ENCODE measurements around the gene C1QTNF5.

C1QTNF5 gene

DNA sequence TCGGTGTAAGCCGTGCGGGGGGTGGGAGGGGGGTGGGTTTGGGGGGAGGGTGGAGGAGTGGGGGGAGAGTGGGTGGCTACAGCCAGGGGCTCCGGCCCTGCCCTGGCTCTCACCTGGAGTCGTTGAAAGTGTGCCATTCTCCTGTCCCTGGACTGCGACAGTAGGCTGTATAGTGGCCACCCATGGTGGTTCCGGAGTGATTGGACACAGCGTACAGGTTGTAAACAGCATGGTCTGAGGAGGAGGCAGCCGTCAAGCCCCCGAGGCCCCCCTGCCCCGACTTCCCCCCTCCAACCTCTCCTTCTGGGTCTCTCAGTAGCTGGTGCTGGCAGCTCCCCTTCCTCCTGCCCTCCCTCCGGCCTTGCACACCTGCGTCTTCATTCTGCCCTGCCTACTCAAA is 16.4 kb upstream of the C1QTNF5 start:
- DNase-seq, result no peak

DNA sequence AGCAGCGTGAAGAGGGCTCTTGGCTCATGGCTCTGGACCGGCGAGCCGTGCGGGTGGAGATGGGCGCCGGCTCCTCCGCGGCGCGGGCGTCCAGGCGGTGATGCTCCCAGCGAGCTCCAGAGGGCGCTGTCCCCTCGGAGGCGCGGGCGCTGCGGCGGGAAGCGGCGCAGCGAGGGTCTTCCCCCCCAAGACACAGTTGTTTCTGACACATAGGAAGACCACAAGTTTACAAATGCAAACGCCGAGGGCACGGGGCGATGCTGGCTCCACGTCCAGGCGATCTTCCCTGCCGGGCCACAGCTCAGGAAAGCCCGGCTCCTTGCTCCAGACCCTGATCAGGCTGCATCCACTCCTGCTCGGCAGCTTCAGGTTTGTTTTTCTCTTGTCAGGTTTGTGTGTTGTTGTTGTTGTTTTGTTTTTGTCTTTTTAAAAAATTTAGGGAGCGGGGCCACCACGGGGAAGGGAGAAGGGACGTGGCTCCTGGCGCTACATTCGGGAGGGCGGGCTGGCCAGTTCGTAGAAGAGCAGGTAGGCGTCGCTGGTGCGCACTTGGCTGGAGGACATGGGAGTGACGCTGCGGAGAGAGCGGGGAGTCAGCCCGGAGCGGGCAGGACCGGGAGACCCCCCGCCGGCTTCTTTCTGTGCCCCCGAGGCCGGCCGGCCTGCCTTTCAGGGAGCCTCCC is 15.8 kb upstream of the C1QTNF5 start:
- peak; percentile 64 for DNase-seq

DNA sequence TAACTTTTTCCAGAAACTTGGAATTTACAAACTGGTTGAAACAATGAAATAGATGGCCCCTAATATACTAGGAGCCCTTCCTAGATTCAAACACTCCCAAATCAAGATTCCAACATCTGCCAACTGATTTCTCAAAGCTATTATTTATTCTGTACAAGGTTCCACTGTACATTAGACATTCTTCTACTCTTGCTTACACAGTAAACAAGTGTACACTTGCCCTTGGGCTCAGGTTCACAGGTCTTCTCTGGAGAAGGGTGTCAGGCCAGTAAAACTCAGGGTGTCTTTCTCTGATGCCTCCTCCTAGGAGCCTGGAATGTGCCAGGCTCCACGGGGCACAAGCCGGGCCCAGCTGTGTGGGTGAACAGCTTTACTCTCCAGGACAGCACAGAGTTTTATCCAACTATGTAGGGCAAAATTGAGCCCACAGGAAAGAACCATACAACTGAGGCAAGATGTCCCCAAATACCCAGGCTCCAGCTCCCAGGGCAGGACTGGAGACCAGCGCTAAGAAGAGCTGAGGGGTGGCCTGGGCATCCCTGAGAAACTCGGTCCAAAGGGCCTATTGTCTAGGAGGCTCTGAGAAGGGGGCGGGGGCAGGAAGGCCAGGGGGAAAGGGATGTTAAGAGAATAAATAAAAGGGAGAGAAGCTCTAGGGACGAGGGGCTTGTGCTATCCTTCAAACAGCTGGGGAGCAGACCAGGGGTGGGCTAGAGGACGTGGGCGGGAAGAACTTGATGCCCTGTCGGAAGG is 14.6 kb upstream of the C1QTNF5 start:
- no peak for DNase-seq

DNA sequence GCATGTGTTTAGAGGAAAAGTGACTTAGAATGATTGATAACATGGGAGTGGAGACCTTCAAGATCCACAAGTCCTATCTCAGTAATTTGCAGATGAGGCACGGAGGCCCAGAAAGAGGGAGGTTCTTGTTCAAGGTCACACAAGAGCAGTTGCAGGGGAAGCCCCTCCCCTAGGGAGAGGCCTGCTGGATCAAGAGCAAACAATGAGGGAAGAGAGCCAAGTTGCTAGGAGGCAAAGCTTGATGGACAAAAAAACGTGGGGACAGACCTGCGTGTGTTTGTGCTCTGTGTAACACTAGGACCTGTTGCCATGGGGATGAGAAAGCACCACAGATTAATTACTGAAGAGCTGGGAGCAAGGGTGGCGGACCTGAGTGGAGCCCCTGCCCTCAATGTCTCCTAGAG is 12.2 kb upstream of the C1QTNF5 start:
- DNase-seq, result no peak

DNA sequence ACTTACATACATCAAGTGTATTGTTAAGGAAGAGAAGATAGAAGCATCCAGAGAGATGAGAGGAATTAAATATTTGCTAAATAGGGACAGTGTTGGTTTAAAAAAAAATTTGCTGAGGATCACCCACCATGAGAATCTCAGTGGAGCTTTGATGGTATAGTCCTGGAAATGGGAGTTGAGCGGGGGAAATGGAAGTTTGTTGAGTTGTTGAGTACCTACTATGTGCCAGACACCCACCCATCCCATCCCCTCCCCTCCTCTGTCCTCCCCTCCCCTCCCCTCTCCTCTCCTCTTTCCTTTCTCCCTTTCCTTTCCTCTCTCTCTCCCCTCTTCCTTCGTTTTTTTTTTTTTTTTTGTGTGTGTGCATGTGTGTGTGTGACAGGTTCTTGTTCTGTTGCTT is 10.5 kb upstream of the C1QTNF5 start:
- no peak for DNase-seq

DNA sequence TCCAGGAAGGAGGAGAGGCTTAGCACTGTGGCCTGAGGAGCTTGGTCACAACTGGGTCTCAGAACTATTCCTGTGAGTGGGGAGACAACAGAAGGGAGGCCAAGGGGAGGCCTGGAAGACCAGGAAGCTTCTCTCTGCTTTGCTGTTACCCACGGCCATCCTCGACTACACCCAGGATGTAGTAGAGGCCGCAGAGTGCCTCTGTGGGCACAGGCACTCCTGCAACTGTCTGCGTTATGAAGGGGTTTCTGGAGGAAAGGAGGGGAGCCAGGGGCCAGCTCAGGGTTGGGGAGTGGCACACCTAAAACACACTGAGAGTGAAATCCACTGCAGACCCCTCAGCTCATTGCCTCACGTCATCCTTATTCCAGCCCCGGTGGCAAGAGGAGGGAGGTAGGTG is 9.6 kb upstream of the C1QTNF5 start:
- no peak for DNase-seq

DNA sequence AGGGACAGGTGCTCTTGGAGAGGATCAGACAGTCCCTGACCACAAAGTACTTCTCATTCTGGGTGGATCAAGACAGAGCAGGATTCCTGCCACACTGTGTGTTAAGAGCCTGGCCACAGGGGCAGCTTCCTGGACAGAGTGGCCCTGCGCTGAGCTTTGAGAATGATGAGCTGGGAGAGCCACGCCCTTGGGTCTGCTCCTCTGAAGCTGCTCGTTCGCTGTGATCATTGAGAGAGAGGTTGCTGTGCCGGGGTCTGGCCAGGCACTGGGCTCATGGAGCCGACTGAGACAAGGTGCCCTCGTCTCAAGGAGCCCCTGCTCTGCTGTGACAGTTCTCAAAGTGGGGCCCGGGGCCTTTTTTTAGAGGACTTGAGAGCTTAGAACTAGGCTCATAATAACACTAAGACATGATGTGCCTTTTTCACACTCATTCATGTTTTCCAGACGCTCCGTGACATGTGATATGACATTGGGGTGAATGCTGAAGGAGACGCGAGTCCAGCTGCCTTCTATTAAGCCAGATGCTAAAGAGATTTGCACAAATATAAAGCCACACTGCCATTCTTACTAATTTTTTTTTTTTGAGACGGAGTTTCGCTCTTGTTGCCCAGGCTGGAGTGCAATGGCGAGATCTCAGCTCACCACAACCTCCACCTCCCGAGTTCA is 7.4 kb upstream of the C1QTNF5 start:
- no peak for DNase-seq

DNA sequence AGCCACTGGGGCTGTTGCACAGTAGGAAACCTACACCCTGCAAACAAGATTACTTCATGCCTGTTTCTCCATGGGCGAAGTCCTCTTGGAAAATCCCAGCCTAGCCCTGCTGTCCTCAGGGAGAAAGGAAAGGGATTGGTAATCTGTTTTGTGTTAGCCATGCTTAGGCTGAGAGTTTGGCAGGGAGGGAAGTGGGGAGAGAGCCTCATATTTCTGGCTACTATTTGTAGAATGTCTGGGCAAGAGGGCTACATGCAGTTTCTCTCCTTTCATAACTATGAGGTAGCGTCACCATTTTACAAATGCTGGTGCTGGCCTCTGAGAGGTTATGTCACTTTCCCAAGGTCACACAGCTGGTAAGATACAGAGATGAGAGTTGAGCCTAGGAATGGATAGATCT is 6.6 kb upstream of the C1QTNF5 start:
- no peak for DNase-seq

DNA sequence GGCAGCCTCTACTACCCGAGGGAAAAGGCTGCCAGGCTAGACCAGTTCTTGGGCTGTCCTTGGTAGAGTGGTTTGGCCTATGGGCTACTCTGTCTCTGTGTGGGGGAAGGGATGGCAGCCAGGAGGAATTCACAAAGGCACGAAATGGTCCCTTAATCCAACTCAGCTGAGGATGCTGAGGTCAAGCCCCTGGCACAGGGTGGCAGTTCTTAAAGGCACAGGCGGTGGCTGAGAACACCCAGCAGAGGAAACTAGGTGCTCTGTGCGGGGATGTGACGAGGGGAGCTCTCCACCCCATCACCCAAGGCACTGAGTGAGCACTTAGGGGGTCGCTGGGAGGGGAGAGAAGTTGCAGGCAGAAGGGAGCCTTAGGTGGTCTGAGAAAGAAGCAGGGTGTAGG is 5.9 kb upstream of the C1QTNF5 start, which contains the start of gene MFRP:
MFRP (minus strand) TSS at position 101 of the 400 bp plus-strand sequence. CDS start 192 bp downstream, outside the sequence.
- DNase-seq, result no peak

DNA sequence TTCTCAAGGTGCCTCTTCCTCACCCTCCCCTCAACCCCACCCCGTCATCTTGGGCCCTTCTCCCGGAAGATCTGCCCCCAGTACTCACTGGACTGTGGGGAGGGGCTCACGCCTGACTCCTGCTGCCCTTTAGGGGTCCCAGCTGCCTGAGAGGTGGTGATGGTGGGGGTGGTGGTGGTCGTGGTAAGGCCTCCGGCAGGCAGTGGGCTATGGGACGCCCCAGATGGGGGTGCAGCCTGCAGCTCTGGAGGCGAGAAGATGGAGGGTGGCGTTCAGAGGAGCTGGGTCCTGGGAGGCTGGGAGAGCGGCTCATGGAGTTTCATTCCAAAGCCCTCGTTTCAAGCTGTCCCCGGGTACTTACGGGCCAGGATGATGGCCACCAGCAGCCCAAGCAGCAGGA is 5.0 kb upstream of the C1QTNF5 start:
- no peak for DNase-seq

DNA sequence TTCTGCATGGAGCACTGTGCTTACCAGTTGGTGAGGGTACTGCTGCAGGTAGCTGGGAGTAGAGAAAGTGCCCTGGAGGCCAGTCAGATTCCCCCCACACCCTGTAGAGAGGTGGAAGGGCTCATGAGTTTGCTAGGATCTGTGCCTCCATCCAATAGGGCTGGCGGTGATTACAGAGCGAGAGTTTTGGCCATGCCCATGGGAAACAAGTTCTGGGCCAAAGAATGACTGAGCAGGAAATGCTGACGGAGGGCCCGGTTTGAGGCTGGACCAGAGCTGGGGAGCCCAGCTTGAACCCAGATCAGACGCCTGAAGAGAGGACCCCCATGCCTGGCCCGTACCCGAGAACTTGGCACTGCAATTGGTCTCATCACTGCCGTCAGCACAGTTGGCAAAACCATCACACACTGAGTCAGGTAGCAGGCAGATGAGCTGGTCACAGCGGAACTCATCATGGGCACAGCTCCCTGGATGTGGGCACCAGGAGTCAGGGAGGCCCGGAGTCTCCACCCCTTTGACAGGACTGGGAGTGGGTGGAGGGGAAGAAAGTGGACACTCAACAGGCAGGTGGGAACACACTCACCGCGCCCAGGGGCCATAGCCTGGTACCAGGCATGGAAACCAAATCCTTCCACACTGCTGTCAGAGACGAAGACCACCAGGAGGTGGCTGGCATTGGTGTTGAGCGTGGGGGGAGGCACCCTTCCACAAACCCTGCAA is 3.8 kb upstream of the C1QTNF5 start:
- DNase-seq, result no peak

DNA sequence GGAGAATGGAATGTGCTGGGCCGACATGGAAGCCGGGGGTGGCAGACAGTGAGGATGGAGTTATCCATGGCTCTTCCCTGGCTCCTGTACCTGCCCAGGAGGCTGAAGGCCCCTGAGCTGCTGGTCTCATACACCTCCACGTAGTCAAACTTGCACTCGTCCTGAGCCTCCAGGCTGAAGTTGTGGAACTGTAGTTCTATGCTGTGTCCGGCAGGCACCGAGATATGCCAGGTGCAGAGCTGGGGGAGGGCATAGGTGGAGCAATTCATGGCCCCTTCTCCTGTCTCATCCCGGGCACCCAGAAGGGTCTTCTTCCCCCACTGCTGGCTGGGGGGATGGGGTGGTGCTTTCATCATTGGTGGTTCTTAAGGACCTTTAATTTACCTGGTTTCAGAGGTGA is 3.0 kb upstream of the C1QTNF5 start:
- DNase-seq, result no peak

DNA sequence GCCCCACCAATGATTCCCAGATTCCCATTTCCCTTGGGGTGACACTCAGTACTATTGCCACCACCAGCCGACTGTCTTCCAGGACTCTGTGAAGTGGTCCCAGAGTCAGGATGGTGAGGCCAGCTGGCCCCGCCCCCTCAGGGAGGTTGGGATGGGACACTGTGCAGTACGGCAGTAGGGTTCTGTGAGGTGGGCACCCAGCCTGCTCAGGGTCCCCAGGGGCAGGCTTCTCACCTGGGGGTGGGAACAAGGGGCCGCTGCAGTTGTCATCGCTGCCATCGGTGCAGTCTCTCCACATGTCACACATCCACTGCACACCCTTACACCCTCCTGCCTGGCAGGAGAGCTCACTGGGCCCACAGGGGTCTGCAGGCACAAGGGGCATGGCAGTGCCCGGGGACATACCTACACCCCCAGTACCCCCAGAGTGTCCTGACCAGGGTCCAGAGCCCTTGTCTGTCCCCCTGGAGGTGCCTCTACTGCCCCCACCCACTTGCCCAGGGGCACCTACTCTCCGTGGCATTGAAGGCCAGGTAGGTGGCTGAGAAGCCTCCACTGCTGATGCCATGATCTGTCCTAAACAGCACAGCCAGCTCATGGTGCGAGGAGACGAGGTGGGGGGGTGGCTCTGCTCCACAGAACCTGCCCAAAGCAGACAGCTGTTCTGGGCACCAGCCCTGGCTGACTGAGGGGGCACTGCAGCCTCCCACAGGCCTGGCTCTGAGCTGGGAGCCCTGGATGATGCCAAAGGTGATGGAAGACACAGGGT is 1.9 kb upstream of the C1QTNF5 start:
- no peak for DNase-seq

DNA sequence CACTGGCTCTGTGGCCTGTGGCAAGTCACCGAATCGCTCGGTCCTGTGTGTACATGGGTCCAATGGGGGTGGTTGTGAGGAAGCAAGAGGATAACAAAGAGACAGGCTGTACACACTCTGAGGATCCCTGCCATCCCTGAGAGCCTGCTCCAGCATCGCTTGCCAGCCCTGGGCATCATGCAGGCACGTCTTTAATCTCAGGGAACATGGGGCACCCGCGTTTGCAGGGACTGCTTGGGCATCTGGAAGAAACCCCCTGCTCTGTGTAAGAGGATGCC is 1.3 kb upstream of the C1QTNF5 start:
- DNase-seq, result no peak

DNA sequence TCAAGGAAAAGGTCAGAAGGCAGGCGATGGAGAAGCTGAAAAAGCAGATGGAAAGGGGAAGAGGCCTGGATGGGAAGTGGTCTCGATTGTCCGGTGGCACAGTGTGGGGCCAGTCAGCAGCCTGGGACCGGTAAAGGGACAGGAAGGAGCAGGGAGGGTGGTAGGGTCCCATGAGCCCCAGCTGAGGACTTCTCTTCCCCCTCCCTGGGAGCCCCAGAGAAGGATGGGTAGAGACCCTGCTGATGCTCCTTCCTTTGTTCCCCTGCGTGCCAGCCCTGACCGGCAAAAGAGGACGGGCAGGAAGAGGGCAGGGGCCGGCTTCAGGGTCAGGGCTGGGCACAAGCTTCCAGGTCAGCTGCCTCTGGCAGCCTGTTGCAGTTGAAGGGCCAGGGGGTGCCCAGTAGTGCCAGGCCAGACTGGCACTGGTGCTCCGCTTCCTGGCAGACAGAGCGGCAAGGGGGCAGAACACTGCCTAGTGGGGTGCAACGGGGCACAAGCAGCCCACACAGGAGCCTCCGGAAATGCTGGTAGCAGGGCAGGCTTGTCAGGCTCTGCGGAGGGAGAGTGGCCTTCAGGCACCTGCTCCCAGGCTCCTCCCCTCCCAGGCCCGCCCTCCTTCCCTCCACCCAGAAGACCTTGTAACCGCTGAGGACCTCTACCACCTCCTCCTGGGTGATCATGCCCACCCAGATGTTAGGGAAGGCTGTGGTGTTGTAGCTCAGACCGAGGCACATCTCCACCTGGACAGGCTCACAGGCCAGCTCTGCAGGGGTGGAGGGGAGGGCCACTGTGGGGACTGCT is 739 bp upstream of the C1QTNF5 start:
- no peak for DNase-seq

DNA sequence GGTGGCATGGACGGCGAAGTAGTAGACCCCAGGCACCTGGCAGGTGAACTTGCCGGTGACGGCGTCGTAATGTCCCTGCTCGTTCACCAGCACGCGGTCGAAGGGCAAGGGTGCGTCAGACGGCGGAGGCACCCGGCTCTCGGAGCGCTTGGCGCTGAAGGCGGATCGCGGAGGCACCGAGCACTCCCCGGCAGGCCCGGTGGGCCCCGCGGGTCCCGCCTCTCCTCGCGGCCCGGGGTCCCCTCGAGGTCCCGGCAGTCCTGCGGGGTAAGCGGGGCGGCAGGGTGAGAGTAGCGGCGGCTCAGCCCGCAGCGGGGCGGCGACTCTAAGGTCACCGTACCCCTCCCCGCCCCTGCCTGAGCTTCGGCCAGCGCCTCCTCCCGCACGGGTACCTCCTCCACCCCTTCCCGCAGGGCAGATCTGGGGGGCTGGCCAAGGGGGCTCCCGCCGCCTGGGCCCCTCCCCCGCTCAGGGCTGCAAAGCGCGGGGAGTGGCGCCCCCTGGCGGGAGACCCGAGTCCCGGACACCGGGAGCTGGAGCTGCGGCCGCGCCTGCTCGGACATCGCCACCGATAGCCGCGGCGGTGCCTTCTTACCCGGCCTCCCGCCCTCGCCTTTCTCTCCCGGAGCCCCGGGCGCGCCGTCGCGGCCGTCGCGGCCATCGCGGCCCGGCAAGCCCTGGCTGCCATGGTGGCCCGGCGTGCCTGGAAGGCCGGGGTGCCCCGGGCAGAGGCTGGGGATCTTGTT is 921 bp downstream of the C1QTNF5 start:
- no peak for DNase-seq

DNA sequence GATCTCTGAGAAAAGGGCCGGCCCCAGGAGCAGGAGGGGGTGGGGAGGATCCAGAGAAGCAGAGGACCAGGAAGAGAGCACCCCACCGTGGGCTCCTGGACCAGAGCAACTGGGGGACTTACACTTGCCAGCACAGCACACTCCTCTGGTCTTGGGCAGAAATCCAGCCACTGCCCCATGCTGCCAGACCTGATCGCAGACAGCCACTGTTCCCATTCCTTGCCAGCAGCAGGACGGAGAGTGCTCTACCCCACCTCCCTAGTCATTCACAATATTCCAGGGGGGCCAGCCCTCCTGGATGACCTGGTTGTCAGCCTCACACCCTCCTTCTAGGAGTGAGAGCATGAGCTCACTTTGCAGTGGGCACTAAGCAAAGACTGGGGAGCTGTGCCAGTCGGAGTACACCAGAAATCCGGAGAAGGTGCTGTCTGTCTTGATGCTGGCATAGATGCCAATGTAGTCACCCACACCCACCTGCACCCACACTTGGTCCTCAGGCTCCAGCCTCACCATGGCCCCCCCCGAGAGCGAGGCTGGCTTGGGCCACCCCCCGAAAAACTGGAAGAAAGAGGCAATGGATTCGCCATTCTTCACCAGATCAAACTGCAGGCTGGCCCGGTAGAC is 1.6 kb downstream of the C1QTNF5 start:
- DNase-seq, result no peak

DNA sequence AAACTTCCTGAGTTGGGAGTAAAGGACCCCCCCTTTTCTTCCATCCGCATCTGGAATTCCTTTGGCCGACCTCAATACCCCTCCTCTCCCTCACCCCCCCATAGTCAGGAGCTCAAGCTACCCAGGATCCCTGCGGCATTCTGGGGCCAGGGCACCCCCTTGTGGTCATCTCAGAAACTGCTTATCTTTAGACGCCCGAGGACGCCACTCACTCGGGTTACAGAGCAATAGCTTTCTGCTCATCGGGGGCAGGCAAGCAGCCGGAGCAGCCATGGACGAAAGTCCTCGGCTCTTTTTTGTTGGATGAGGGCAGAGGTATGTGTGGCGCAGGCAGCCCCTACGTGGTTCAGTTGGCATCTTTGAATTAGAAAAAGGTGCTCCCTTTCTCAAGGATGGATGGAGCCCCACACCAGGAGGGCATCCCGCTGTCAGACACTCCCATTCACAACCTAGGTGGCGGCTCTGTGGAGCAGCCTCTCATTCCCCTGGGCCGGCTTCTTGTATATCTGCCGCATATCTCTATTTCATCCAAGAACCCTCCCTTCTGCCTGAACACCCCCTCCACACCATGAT is 2.3 kb downstream of the C1QTNF5 start:
- DNase-seq, result peak; percentile 46

DNA sequence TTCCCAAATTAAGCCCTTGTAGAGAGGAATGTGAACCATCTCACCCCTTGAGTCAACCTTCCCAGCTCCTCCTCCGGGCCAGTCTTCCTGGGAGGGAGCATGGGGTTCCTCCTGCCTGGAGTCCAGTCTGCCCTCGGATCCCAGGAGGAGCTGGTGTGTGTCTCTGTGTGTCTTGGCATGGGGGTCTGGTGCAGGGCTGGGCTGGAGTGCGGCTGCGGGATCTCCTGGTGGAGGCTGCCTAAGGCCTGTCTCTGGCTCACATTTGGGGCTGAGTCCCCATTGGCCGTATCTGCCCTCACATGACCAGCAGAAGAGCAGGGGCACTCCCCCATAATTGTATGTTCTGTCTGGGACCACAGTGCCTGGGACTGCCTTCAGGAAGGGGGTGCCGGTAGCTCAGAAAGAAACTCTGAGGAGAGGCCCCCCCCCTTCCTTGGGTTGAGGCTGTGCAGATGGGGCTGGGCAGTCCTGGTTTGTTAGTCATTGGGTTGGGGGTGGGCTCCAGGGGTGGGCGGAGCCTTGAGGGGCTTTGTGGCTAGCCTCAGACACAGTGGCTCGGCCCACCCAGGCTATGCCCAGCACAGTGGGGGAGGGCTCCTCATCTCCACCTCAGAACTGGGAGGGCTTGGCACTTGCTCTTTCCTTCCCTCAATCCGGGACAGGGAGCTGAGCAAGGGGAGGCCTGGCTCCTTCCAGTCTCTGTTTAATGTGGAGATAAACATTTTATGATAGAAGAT is 2.9 kb downstream of the C1QTNF5 start:
- no peak for DNase-seq

Data from stimulated activated naive CD4-positive, alpha-beta T cell treated with Interleukin-2 at 50 U/mL for 16 hours (primary cell).